ENCODE measurements around the gene CPLX3.
A peak's percentile ranks its signal among the peaks of the same experiment; 100 is the strongest.

Gene CPLX3

GRCh38 chr15:74844319-74845207 lies 18.1 kb downstream of the CPLX3 start:
- DNase-seq (ENCODE audit: low read depth in 2 of 2), result no peak

- DNase-seq (ENCODE audit: low read depth in 2 of 2), result peak; percentile 13 to 24
Measured at GRCh38 chr15:74845208-74845568, 18.8 kb downstream of the CPLX3 start.

GRCh38 chr15:74845581-74845980 lies 19.2 kb downstream of the CPLX3 start:
- DNase-seq (ENCODE audit: low read depth in 2 of 2), result no peak

- no peak for DNase-seq (ENCODE audit: low read depth in 2 of 2)
Measured at GRCh38 chr15:74847432-74847831, 21.0 kb downstream of the CPLX3 start.

DNA sequence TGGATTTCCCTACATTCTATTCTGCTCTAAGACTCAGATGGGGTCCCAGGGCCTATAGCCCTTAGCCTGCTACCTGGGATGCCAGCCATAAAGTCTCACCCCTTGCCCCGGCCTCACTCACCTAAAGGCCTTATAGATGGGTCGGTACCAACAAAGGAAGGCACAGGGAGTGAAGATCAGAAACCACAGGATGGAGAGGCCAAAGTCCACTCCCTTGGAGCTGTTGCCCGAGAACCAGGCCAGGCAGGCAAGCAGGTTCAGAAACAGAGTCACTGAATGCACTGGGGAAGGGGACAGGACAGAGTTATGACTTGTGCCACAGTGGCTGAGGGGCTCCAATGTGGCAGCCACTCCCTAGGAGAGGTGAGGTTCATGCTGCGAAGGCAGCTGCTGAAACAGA lies 24.0 kb downstream of the CPLX3 start:
- no peak for DNase-seq (ENCODE audit: low read depth in 2 of 2)

DNA sequence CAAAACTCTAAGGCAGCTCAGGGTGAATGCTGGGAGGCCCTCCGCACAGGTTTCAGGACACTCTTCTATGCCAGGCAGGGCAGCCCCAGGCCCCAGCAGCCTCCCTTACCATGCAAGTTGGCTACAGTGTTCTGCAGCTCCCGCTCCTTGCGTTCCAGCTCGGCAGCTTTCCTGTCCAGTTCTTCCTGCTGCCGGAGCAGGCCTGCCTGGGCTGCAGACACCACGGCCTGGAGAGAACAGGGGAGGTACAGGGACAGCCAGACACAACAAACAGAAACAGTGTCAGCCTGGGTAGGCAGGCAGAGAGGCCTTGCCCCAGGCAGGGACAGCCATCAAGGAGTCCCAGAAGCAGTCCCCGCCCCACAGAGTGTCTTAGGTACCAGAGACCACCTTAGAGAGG lies 25.5 kb downstream of the CPLX3 start:
- no peak for DNase-seq (ENCODE audit: low read depth in 2 of 2)

- no peak for DNase-seq (ENCODE audit: low read depth in 2 of 2)
Measured at GRCh38 chr15:74854453-74855022, 28.1 kb downstream of the CPLX3 start.

- DNase-seq (ENCODE audit: low read depth in 2 of 2), result no peak
Measured at GRCh38 chr15:74855857-74856256, 29.4 kb downstream of the CPLX3 start.

GRCh38 chr15:74856537-74856936 lies 30.1 kb downstream of the CPLX3 start:
- DNase-seq (ENCODE audit: low read depth in 2 of 2), result no peak

- DNase-seq (ENCODE audit: low read depth in 2 of 2), result no peak
Measured at GRCh38 chr15:74857082-74857655, 30.7 kb downstream of the CPLX3 start.

- no peak for DNase-seq (ENCODE audit: low read depth in 2 of 2)
Measured at GRCh38 chr15:74857671-74858368, 31.4 kb downstream of the CPLX3 start.

DNA sequence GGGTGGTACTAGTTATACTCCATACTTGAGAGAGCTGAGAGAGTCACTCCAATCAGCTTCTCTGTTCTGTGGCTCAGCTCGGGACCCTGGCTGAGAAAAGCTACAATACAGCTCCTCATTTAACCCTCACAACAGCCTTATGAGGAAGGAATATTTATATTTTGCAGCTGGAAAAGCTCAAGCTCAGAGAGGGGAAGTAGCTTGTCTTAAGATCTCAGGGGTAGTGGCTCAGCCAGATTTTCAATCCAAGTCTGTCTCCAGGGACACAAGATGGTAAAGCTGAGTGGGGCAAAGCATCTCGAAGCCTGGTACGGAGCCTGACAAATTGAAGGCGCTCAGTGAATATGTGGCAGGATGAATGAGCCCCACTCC lies 31.9 kb downstream of the CPLX3 start:
- no peak for DNase-seq (ENCODE audit: low read depth in 2 of 2)

DNA sequence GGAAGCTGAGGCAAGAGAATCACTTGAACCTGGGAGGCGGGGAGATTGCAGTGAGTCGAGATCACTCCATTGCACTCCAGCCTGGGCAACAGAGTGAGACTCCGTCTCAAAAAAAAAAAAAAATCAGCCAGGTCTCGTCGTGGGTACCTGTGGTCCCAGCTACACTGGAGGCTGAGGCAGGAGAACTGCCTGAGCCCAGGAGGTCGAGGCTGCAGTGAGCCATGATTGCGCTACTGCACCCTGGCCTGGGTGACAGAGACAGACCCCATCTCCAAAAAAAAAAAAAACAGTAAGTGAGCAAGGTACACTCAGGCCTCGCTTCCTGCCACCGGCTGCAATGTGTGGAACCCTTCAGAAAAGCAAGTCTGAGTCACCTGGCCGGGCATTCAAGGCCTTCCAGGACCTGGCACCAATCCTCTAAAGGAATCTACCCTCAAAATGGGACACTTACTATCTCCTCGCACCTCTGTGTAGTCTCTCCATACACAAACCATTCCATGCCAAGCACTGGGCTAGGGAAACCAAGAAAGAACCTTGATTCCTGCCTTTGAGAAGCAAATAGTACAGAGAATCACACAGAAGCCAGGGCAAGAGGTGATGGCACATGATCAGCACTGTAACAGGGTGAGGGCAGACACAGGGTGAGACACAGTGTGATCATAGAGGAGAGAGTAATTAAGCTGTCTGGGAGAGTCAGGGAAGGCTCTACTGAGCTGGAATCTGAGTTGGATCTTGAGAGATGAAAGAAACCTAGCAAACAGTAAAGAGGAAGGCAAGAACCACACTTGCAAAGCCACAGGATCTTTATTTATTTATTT lies 37.0 kb downstream of the CPLX3 start:
- no peak for DNase-seq (ENCODE audit: low read depth in 2 of 2)

GRCh38 chr15:74864296-74864695 lies 37.9 kb downstream of the CPLX3 start:
- no peak for DNase-seq (ENCODE audit: low read depth in 2 of 2)

DNA sequence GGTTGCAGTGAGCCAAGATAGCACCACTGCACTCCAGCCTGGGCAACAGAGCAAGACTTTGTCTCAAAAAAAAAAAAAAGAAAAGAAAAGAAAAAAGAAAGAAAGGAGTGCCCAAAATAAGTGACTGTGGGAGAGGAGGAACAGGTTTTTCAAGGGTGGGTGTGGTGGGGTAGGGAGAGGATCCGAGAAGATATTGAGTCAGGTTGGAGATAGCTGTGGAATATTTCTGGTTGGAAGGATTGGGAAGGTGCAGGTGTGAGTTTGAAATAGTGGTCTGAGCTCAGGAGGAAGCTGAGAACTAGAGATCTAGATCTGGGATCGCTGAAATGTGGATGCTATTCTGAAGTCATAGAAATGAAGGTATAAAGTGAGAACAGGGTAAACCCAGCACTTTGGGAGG lies 38.9 kb downstream of the CPLX3 start:
- DNase-seq (ENCODE audit: low read depth in 2 of 2), result no peak

DNA sequence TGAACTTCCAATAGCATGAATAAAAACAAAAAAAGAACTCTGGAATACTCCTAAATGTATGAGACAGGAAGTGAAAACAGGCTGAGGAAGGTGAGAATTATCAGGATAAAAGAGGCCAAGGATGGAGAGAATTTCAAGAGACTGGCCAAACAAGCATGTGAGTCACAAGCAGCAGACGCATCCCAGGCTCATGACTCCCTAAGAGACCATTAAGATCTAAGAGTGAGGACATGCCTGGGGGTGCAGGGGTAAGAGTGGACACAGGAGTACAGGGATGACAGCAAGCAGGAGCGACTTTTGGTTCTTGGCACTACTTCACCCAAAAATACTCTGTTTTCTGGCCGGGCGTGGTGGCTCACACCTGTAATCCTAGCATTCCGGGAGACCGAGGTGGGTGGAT lies 39.7 kb downstream of the CPLX3 start:
- DNase-seq (ENCODE audit: low read depth in 2 of 2), result no peak

DNA sequence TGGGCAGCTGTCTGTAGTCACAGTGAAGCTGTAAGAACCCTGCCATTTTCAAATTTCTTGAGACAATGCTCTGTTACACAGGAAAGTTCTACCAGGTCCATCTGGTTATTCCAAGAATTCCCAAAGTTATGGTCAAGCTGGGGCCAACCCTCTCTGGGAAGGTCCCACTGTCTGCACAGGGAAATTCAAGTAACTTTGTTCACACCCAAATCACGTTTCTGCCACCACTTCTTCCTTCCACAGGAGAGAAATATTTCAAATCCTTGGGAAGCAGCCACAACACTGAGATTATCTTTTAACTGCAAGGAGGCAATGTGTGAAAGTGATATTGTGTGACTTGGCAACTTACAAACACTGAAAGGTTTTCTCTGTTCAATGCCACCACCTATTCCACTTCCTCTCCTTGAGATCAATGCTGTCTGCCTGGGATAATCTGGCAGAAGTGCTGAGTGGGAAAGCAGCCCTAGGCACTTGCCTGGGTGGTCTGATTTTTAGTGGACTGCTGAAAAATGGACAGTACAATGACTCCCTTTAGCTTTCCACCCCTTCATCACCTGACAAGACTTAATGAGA lies 41.1 kb downstream of the CPLX3 start:
- no peak for DNase-seq (ENCODE audit: low read depth in 2 of 2)

- no peak for DNase-seq (ENCODE audit: low read depth in 2 of 2)
Measured at GRCh38 chr15:74868059-74868458, 41.6 kb downstream of the CPLX3 start.

- no peak for DNase-seq (ENCODE audit: low read depth in 2 of 2)
Measured at GRCh38 chr15:74869372-74869725, 42.9 kb downstream of the CPLX3 start.

DNA sequence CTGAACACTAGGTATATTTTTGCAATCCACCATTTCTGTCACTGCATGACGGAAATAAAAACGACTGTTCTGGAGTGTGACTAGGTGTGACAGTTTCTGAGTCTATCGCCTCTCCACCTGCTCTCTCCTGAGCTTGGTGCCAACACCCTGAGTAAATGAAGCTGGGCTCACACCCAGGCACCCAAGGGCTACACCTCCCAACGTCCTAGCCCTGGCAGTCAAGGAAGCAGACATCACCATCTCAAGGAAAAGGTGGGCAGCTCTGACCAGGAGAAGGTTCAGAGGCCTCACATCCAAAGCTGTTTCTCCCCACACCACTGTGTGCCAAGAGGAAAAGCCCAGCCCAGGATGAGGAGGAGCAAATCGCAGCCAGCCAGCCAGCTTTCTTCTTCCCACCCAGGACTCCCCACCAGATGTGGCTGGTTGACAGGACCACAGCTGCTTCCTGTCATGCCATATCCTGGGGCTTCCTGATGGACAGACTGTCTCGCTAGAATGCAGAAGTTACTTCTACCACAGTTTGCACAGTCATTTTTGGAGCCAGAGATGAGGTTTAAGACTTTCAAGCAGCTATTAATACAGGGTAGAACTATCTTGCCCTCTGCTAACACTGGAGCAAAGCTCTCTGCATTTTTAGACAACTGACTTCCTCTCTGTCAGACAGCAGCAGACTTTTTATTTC lies 43.4 kb downstream of the CPLX3 start:
- no peak for DNase-seq (ENCODE audit: low read depth in 2 of 2)
